ENCODE measurements around the gene C11orf91.

Gene C11orf91

GRCh38 chr11:33703788-33704187, 3.2 kb upstream of the C11orf91 start:
- Histone ChIP-seq H3K4me3 (ENCODE audit: low read depth, low read length) (no peak overlapping the region), H3K27me3 (replicated peaks) (no peaks in the 10 kb centered on the region), H3K27ac (peak overlapping the region; percentile 95), H3K36me3 (replicated peaks) (peaks cover 37% of the 10 kb centered on the region)
- in situ Hi-C loops (cut with HindIII; ENCODE audit: low pct_ligation_motif_present, low sequenced_read_pairs), result no loop called here
- TF ChIP-seq CTCF (IDR thresholded peaks at IDR 0.05; ENCODE audit: low read depth, low read length, missing control alignments), result no peak
- no peak for DNase-seq

- Histone ChIP-seq H3K4me3 (ENCODE audit: low read depth, low read length) (no peak overlapping the region), H3K36me3 (replicated peaks) (peaks cover 37% of the 10 kb centered on the region), H3K27me3 (replicated peaks) (no peaks in the 10 kb centered on the region), H3K27ac (peak overlapping the region; percentile 95)
- DNase-seq, result no peak
- in situ Hi-C loops (cut with HindIII; ENCODE audit: low pct_ligation_motif_present, low sequenced_read_pairs), result no loop called here
- no peak for TF ChIP-seq CTCF (IDR thresholded peaks at IDR 0.05; ENCODE audit: low read depth, low read length, missing control alignments)
Measured at GRCh38 chr11:33703234-33703633, 2.6 kb upstream of the C11orf91 start.

- Histone ChIP-seq H3K27ac (peak overlapping the region; percentile 95), H3K4me3 (ENCODE audit: low read depth, low read length) (peak overlapping the region; percentile 36), H3K27me3 (replicated peaks) (no peaks in the 10 kb centered on the region), H3K36me3 (replicated peaks) (peaks cover 22% of the 10 kb centered on the region)
- no peak for TF ChIP-seq CTCF (IDR thresholded peaks at IDR 0.05; ENCODE audit: low read depth, low read length, missing control alignments)
- in situ Hi-C loops (cut with HindIII; ENCODE audit: low pct_ligation_motif_present, low sequenced_read_pairs), result no loop called here
- DNase-seq, result peak; percentile 87
Measured at GRCh38 chr11:33701302-33702230, 940 bp upstream of the C11orf91 start.

- Histone ChIP-seq H3K27ac (peak overlapping the region; percentile 95), H3K36me3 (replicated peaks) (peaks cover 9% of the 10 kb centered on the region)
Measured at GRCh38 chr11:33700063-33700501, 544 bp downstream of the C11orf91 start.

GRCh38 chr11:33699515-33700062, 1.0 kb downstream of the C11orf91 start:
- no peak for DNase-seq
- Histone ChIP-seq H3K36me3 (replicated peaks) (peaks cover 7% of the 10 kb centered on the region), H3K4me3 (ENCODE audit: low read depth, low read length) (no peak overlapping the region), H3K27me3 (replicated peaks) (no peaks in the 10 kb centered on the region), H3K27ac (peak overlapping the region; percentile 95)
- TF ChIP-seq CTCF (IDR thresholded peaks at IDR 0.05; ENCODE audit: low read depth, low read length, missing control alignments), result no peak
- in situ Hi-C loops (cut with HindIII; ENCODE audit: low pct_ligation_motif_present, low sequenced_read_pairs), result no loop called here

More at GRCh38 chr11:33700063-33700501, 544 bp downstream of the C11orf91 start:
- no peak for TF ChIP-seq CTCF (IDR thresholded peaks at IDR 0.05; ENCODE audit: low read depth, low read length, missing control alignments)
- H3K27me3 ChIP-seq (replicated peaks), result no peaks in the 10 kb centered on the region
- DNase-seq, result no peak
- H3K4me3 ChIP-seq (ENCODE audit: low read depth, low read length), result peak overlapping the region; percentile 53
- in situ Hi-C loops (cut with HindIII; ENCODE audit: low pct_ligation_motif_present, low sequenced_read_pairs), result no loop called here

Measured in brain microvascular endothelial cell (primary cell).